ENCODE measurements around the gene LIF. TPM values are rescaled to one million over a fixed set of nuclear protein-coding genes. Genes with fewer than 3 reads are reported as not detected.
A peak's percentile ranks its signal among the peaks of the same experiment; 100 is the strongest.

LIF gene
- total RNA-seq, 2 donors from 2014 or later = 0.31 to 0.77 TPM

DNA sequence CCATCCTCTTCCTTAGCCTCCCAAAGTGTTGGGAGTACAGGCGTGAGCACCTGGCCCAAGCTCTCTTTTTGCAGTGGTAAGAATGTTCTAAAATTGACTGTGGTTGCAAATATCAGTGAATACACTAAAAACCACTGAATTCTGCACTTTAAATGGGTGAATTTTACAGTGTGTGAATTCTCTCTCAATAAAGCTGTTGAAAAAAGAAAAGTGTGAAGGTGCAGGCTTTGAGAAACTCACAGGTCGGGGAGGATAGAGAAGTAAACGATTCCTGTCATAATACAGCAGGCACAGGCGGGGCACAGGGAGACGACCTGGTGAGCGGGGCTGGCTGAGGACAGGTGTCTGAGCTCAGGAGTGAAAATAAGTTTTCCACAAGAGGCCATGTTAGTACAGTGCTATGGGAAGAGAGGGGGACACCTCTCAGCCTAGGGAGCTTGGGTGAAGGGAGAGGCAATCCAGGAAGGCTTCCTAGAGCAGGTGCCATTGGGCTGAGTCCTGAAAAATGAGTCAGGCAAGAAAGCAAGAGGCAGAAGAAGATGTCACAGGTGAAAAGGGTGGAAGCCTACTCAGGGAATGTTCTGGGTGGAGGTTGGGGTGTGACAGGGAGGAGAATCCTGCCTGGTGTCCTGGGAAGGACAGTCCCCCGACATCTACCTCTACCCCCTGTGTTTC, 26.1 kb downstream of the LIF start:
- DNase-seq = no peak
- H3K4me3 Mint-ChIP-seq = no peak overlapping the region
- no peak overlapping the region for H3K4me3 ChIP-seq (ENCODE audit: low read length)
- peaks cover 6% of the 10 kb centered on the region for H3K27me3 Mint-ChIP-seq (ENCODE audit: insufficient read depth)
- H3K27me3 ChIP-seq (ENCODE audit: control insufficient read depth, insufficient read depth, low read length, poor library complexity, severe bottlenecking) = no peaks in the 10 kb centered on the region
- no peaks in the 10 kb centered on the region for H3K4me1 Mint-ChIP-seq
- no peaks in the 10 kb centered on the region for H3K36me3 ChIP-seq (ENCODE audit: control insufficient read depth, insufficient read depth, low read length)
- WGBS, 2 experiments (ENCODE audit: insufficient coverage in 1 of 2, insufficient read length in 1 of 2) = 86 to 95% methylated on average over 4 to 7 of the region's 7 CpGs
- H3K27ac ChIP-seq (ENCODE audit: low read depth, low read length) = no peak overlapping the region
- H3K9me3 ChIP-seq (ENCODE audit: control insufficient read depth, low read length) = no peaks in the 10 kb centered on the region
- H3K4me1 ChIP-seq (ENCODE audit: control insufficient read depth, insufficient read depth, low read length) = no peaks in the 10 kb centered on the region
- H3K27ac Mint-ChIP-seq = no peak overlapping the region
- H3K9me3 Mint-ChIP-seq = no peaks in the 10 kb centered on the region
- no peak overlapping the region for H3K9ac ChIP-seq (ENCODE audit: extremely low read depth, low read length, poor library complexity, severe bottlenecking)
- no peaks in the 10 kb centered on the region for H3K36me3 Mint-ChIP-seq (ENCODE audit: low read depth)
- TF ChIP-seq, protein P1, sequence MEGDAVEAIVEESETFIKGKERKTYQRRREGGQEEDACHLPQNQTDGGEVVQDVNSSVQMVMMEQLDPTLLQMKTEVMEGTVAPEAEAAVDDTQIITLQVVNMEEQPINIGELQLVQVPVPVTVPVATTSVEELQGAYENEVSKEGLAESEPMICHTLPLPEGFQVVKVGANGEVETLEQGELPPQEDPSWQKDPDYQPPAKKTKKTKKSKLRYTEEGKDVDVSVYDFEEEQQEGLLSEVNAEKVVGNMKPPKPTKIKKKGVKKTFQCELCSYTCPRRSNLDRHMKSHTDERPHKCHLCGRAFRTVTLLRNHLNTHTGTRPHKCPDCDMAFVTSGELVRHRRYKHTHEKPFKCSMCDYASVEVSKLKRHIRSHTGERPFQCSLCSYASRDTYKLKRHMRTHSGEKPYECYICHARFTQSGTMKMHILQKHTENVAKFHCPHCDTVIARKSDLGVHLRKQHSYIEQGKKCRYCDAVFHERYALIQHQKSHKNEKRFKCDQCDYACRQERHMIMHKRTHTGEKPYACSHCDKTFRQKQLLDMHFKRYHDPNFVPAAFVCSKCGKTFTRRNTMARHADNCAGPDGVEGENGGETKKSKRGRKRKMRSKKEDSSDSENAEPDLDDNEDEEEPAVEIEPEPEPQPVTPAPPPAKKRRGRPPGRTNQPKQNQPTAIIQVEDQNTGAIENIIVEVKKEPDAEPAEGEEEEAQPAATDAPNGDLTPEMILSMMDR (conservative IDR thresholded peaks at IDR 0.05) = no peak

DNA sequence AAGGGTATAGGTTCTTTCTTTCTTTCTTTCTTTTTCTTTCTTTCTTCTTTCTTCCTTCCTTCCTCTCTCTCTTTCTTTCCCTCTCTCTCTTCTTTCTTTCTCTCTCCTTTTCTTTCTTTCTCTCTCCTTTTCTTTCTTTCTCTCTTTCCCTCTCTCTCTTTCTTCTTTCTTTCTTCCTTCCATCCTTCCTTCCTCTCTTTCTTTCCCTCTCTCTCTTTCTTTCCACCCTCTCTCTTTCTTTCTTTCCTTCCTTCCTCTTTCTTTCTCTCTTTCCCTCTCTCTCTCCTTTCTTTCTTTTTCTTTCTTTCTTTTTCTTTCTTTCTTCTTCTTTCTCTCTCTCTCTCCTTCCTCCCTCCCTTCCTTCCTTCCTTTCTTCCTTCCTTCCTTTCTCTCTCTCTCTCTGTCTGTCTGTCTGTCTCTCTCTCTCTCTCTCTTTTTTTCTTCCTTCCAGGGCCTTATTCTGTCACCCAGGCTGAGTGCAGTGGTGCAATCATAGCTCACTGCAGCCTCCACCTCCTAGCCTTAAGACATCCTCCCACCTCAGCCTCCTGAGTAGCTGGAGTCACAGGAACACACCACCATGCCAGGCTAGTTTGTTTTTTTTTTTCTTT, 26.8 kb downstream of the LIF start:
- Mint-ChIP-seq H3K27ac (no peak overlapping the region), H3K27me3 (ENCODE audit: insufficient read depth) (peaks cover 6% of the 10 kb centered on the region), H3K4me3 (no peak overlapping the region), H3K9me3 (no peaks in the 10 kb centered on the region), H3K36me3 (ENCODE audit: low read depth) (no peaks in the 10 kb centered on the region), H3K4me1 (peaks cover 3% of the 10 kb centered on the region)
- H3K9me3 ChIP-seq (ENCODE audit: control insufficient read depth, low read length) = no peaks in the 10 kb centered on the region
- H3K4me1 ChIP-seq (ENCODE audit: control insufficient read depth, insufficient read depth, low read length) = no peaks in the 10 kb centered on the region
- DNase-seq = no peak
- no peak overlapping the region for H3K27ac ChIP-seq (ENCODE audit: low read depth, low read length)
- TF ChIP-seq, protein P1 (conservative IDR thresholded peaks at IDR 0.05) = no peak
- no peaks in the 10 kb centered on the region for H3K36me3 ChIP-seq (ENCODE audit: control insufficient read depth, insufficient read depth, low read length)
- no peaks in the 10 kb centered on the region for H3K27me3 ChIP-seq (ENCODE audit: control insufficient read depth, insufficient read depth, low read length, poor library complexity, severe bottlenecking)
- H3K9ac ChIP-seq (ENCODE audit: extremely low read depth, low read length, poor library complexity, severe bottlenecking) = no peak overlapping the region
- no peak overlapping the region for H3K4me3 ChIP-seq (ENCODE audit: low read length)

DNA sequence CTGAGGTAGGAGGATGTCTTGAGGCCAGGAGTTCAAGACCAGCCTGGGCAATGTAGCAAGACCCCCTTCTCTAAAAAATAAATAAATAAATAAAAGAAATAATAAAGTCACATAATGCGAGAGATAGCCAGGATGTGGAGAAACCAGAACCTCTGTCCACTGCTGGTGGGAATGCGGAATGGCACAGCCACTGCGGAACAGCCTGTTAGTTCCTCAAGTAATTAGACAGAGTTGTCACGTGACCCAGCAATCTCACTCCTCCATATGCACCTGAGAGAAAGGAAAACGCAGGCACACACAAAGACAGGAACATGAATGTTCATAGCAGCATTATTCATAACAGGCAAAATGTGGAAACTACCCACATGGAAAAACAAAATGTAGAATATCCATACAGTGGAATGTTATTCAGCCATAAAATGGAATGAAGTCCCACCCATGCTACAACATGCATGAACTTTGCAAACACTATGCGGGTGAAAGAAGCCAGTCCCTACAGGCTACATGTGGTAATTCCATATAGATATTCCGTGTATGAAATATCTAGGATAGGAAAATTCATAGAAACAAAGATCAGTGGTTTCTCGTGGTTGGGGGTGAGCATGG, 27.4 kb downstream of the LIF start:
- Histone ChIP-seq H3K27me3 (ENCODE audit: control insufficient read depth, insufficient read depth, low read length, poor library complexity, severe bottlenecking) (no peaks in the 10 kb centered on the region), H3K9ac (ENCODE audit: extremely low read depth, low read length, poor library complexity, severe bottlenecking) (no peak overlapping the region), H3K36me3 (ENCODE audit: control insufficient read depth, insufficient read depth, low read length) (no peaks in the 10 kb centered on the region), H3K27ac (ENCODE audit: low read depth, low read length) (no peak overlapping the region), H3K4me3 (ENCODE audit: low read length) (no peak overlapping the region), H3K4me1 (ENCODE audit: control insufficient read depth, insufficient read depth, low read length) (no peaks in the 10 kb centered on the region), H3K9me3 (ENCODE audit: control insufficient read depth, low read length) (no peaks in the 10 kb centered on the region)
- no peaks in the 10 kb centered on the region for H3K36me3 Mint-ChIP-seq (ENCODE audit: low read depth)
- H3K4me3 Mint-ChIP-seq = no peak overlapping the region
- WGBS, 2 experiments (ENCODE audit: insufficient coverage in 1 of 2, insufficient read length in 1 of 2) = 85 to 92% methylated on average over 4 to 7 of the region's 8 CpGs
- peaks cover 4% of the 10 kb centered on the region for H3K4me1 Mint-ChIP-seq
- peaks cover 6% of the 10 kb centered on the region for H3K27me3 Mint-ChIP-seq (ENCODE audit: insufficient read depth)
- TF ChIP-seq, protein P1 (conservative IDR thresholded peaks at IDR 0.05) = peak; percentile 58
- no peak for DNase-seq
- no peaks in the 10 kb centered on the region for H3K9me3 Mint-ChIP-seq
- no peak overlapping the region for H3K27ac Mint-ChIP-seq

All from endodermal cell (in vitro differentiated cells).